ENCODE results near the gene ASF1A.

ASF1A gene

GRCh38 chr6:118881440-118882313, 12.3 kb upstream of the ASF1A start:
- no peak for DNase-seq (ENCODE audit: low read depth)

- DNase-seq (ENCODE audit: low read depth): no peak
Observed at GRCh38 chr6:118882314-118882905, 11.5 kb upstream of the ASF1A start.

- no peak for DNase-seq (ENCODE audit: low read depth)
Observed at GRCh38 chr6:118886641-118887040, 7.3 kb upstream of the ASF1A start.

DNA sequence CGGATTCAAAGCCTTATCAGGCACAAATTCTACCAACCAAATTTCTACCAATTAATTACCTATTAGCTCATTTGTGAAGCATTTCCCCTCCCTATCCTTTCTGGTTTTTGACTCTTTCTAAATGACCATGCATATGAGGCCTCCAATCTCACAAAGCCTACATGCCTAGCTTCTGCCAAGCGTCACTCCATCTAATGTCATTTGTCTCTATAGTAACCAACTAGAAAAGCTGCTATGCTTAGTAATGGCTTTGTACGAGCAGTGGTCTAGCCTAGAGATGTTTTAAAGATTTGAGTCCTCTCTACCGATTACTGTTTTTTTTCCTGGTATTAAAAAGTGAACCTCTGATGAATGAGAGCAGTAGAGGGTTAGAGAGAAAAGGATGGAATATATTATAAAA, 4.8 kb upstream of the ASF1A start:
- DNase-seq (ENCODE audit: low read depth): no peak

- no peak for DNase-seq (ENCODE audit: low read depth)
Observed at GRCh38 chr6:118890997-118891790, 2.8 kb upstream of the ASF1A start.

GRCh38 chr6:118892355-118892991, 1.5 kb upstream of the ASF1A start:
- no peak for DNase-seq (ENCODE audit: low read depth)

DNA sequence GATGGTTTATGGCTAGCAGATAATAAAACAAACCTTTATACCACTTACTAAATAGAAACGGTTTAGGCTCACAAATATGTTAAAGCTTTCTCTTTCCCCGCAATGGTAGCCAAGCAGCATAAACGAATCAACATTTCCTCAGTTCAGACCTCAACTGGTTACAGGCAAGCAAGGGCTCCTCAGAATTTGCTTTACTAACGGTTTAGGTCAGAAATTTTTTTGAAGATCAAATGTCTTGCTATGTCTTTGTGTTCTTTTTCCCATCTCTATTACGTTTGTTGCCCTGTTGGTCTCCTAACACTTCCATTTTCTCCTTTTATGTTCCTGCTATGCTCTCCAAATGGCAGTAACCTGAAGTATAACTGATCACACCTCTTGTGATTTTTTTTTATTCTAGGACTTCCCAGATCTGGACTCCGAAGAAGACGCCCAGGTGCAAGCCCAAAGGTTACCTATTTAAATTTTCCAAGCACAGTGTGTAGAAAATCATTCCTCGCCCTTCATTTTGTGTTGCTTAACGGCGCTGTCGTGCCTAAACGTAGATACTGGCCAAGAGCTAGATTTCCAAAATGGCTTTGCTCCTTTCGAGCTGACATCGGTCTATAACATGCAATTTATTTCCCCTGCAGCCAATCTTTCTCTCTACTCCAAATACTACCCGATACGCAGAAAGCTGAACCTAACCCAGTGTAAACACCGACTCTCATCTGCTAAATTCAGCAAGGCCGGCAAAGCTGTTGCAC, 717 bp upstream of the ASF1A start:
- peak; percentile 62 for DNase-seq (ENCODE audit: low read depth)

GRCh38 chr6:118894425-118895260, 691 bp downstream of the ASF1A start:
- DNase-seq (ENCODE audit: low read depth): no peak

- no peak for DNase-seq (ENCODE audit: low read depth)
Observed at GRCh38 chr6:118895261-118895560, 1.3 kb downstream of the ASF1A start.

- DNase-seq (ENCODE audit: low read depth): no peak
Observed at GRCh38 chr6:118895859-118896258, 1.9 kb downstream of the ASF1A start.

DNA sequence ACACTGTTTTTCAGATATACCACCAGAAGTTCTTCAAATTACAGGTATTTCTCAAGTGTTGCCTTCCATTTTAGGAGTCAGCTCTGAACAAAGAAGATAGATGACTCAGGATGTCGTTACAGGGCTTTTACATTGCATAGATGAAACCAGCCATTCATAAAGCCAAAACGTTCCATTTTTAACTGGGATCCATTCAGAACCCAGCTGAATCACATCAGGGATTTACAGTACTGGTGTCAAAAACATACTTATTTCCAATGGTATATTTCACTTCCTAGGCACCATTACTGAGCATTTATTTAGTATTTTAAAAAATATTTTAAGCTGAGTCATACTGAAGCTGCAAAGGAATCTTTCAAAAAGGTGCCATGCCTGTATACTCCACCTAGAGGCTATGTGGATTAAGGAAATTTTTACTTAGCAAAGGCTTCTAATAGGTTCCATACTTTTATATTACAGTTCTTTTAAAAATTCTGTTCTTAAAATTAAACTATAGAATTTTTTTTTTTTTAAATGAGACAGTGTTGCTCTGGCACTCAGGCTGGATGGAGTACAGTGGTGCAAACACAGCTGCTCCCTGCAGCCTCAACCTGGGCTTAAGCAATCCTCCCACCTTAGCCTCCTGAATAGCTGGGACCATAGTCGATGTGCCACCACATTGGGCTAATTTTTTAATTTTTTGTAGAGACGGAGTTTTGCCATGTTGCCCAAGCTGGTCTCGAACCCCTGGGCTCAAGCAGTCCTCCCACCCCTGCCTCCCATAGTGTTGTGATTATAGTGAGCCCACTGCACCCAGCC, 2.6 kb downstream of the ASF1A start:
- no peak for DNase-seq (ENCODE audit: low read depth)

DNA sequence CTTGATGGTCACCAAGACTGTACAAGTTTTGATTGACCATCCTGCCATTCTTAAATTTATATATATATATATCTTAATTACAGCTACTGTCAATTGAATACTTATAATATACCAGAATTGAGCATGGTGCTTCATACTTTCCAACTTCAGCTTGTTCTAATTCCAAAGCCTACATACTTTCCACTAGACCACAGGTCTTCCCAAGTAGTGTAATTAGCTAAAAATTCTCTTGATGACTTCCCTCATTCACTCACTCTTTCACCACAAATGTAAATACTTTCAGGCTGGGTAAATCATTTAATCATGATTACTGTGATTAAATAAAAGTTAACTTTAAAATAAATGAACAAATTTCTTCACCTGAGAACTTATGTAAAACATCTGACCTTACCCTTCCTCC, 3.4 kb downstream of the ASF1A start:
- no peak for DNase-seq (ENCODE audit: low read depth)

DNA sequence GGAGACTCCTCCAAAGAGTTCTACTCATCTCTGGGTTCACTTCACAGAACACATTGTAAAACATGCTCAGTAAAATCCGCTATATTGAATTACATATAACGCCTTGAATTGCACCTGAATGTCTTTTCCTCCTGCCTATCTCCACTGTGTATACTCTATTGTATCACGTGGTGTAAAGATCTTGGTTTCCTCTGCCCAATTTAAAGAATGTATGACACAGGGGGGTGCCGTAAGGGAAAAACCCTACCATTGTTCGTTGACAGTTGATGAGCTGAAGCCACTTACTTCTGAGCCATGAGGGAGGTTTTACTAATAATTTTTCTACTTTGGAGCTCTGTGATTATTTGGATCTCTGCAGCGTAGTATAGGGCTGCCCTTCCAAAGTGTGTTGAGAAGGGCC, 6.0 kb downstream of the ASF1A start:
- no peak for DNase-seq (ENCODE audit: low read depth)

DNA sequence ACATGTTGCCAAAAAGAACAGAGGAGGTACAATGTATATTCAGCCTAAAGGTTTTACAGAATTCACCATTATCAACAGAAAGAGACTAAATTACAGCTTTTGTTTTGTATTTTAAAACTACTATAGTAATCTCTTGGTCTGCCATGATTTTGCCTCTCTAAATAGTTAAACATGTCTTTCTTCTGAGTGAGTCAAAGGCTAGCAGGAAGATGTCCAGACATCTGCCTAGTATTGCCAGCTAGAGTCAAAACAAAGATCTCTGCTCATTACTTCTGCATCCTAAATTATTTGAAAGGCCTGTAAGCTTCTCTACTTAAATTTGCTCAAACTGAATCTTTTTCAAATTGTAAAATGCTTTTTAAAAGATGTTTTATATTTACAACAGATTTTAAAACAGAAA, 8.8 kb downstream of the ASF1A start:
- DNase-seq (ENCODE audit: low read depth): no peak

GRCh38 chr6:118903138-118903537, 9.2 kb downstream of the ASF1A start:
- no peak for DNase-seq (ENCODE audit: low read depth)

- DNase-seq (ENCODE audit: low read depth): no peak
Observed at GRCh38 chr6:118903691-118904090, 9.7 kb downstream of the ASF1A start.

DNA sequence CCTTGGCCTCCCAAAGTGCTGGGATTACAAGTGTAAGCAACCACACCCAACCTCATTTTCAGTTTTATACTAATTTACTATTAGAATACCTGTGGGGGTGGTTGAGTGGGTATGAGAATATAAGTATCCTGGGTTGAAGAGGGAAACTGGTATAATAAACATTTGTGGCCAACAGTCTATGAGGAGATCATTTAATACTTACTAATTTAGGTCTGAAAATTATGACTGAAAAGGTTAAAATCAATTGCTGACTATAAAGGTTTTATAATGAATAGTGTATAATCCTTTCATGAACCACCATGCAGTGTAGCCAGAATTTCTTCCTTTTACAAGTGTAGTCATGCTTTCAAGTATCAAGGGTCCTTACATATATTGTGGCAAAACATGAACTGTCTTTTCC, 11.1 kb downstream of the ASF1A start:
- DNase-seq (ENCODE audit: low read depth): no peak

GRCh38 chr6:118905851-118906250, 11.9 kb downstream of the ASF1A start:
- DNase-seq (ENCODE audit: low read depth): no peak

DNA sequence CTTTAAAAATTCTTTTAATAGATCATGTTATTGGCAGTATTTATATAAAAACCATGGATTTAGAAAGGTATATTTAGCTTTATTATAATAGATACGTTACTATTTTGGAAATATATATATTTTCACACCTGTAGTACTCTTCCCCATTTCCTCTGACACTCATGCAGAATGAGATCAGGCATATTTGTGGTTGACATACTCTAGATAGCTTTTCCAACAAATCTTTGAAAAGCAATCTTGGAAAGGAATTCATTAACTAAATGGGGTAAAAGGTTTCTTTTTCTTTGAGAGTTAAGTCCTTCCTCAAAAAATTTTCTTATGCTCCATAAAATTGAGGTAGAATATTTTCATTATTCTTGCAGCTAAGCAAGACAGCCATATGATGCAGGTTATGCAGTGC, 14.5 kb downstream of the ASF1A start:
- DNase-seq (ENCODE audit: low read depth): no peak

DNA sequence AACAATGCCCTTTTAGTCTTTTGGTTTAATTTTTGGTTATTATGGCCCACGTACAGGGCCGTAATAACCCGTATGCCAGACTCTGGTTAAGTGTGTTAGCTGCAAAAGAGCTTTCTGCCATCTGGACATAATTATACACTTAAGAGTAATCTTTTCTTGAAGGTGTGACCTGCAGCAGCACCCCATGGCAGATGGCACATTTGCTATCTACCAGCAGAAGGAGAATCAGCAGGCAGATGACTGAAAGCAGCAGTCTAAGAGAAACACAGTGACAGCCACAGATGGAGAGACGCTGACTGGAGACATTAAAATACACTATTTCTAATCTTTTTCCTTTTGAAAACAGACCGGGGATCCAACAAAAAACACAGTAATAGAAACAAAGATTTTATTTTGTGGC, 18.7 kb downstream of the ASF1A start:
- DNase-seq (ENCODE audit: low read depth): no peak
